Measurements from ENCODE around the gene TIFAB. TPM values are rescaled to one million over a fixed set of nuclear protein-coding genes. Genes with fewer than 3 reads are reported as not detected.

The TIFAB gene
- total RNA-seq, 1 experiment from 2014 or later, result not detected

DNA sequence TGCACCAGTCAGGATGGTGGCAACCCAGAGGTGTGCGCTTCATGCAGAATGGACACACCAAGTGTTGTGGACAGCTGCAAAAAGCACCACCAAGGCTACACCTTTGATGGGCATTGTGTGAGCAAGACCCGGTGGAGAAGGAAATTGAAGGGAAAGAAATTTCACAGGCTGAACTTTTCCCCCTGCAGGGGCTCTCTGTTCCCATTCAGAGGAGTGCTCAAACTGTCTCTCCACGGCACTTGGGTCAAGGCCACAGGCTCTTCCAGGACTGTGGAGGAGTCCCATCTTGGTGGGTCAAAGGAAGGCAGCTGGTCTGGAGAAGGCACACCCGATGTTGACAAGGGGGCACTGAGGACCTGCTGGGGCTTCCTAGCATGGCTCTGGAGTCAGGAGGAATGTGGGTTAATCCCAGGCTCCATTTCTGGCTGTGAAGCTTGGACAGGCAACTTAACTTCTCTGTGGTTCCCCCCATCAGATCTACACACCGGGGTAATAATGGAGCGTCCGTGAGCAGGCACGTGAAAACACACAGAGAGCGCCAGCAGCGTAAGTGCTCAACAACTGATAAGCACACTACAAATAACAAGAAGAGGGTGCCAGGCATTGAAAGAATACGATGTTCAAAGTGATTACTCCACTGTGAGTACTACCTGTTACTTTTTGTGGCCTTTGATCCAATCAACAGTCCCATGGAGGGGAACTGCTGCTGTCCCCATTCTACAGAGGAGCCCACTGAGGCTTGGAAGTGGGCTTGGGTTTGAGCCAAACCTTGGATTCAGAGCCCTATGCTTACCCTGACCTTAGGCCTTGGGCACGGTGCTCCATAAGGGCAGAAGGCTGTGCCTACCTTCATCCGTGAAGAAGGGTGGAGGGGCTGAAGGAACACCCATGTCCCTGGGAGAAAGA is 34.2 kb upstream of the TIFAB start:
- DNase-seq (ENCODE audit: low read depth, low spot score), result no peak
- in situ Hi-C loops (cut with HindIII; ENCODE audit: low pct_unique_long_range_greater_than_20kb, low sequenced_read_pairs), result no loop called here

DNA sequence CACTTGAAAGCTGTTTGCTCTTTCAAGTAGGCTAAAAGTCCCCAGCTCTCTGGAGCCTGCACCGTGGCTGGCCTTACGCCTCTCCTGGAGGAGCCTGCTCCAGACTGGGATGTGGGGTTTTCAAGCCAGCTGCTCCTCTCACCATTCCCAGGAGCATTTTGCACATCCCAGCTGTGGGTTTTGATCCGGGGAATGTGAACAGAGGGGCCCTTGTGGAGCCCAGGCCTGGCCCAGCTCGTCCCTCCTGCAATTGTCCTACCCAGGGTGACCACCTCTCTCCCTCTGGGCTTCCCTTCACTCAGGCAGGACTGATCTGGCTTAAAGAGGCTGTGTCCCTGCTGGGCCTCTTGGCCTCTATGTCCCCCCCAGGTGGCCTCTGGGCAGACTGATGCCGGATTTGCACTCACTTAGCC is 32.5 kb upstream of the TIFAB start:
- no peak for DNase-seq (ENCODE audit: low read depth, low spot score)
- in situ Hi-C loops (cut with HindIII; ENCODE audit: low pct_unique_long_range_greater_than_20kb, low sequenced_read_pairs), result no loop called here

DNA sequence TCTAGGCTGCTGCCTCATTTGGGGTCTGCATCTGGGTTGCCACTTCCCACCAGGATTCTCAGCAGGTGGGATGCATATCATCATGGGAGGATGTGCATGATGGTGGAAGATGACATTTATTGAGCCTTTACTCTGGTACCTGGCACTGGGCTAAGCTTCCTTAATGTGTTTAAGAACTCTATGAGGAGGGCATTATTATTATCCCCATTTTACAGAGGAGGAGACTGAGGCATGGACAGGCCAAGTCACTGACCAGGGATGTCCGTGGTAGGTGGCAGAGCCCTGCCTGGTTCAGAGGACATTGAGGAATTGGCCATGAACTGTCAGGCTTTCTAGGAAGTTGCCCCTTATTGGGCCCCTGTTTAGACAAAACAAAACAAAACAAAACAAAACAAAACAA is 31.1 kb upstream of the TIFAB start:
- in situ Hi-C loops (cut with HindIII; ENCODE audit: low pct_unique_long_range_greater_than_20kb, low sequenced_read_pairs), result no loop called here
- no peak for DNase-seq (ENCODE audit: low read depth, low spot score)

DNA sequence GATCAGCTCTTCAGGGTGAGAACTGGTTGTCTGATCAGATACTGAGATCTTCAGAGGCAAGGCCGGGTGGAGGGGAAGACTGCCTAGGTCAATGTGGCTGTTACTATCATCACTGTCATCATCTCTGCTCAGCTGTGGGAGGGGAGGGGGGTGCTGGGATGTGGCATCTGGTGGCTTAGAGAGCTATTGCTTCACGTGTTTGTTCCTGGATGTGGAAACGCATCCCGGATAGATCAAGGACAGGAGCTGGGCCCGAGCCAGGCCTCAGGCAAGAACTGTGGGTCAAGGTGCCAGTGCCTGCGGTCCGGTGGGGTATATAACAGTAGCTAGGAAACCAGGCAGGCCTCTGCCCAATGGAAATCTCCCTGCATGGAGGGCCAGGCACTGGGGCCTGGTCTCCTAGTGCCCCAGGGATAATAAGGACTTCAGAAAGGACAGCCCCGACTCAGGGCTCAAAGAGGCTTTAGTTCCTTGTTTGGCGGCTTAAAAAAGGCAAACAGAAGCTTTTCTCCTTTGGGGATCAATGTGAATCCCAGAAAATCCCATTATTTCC is 30.3 kb upstream of the TIFAB start:
- in situ Hi-C loops (cut with HindIII; ENCODE audit: low pct_unique_long_range_greater_than_20kb, low sequenced_read_pairs), result no loop called here
- DNase-seq (ENCODE audit: low read depth, low spot score), result no peak

DNA sequence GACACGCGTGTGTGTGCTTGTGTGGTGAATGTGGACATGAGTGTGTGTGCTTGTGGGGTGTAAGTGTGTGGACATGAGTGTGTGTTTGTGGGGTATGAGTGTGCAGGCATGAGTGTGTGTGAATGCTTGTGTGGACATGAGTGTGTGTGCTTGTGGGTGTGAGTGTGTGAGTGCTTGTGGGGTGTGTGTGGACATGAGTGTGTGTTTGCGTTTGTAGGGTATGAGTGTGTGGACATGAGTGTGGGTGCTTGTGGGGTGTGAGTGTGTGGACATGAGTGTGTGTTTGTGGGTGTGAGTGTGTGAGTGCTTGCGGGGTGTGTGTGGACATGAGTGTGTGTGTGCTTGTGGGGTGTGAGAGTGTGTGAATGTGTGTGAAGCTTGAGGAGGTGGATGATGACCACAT is 29.8 kb upstream of the TIFAB start:
- in situ Hi-C loops (cut with HindIII; ENCODE audit: low pct_unique_long_range_greater_than_20kb, low sequenced_read_pairs), result no loop called here
- no peak for DNase-seq (ENCODE audit: low read depth, low spot score)

DNA sequence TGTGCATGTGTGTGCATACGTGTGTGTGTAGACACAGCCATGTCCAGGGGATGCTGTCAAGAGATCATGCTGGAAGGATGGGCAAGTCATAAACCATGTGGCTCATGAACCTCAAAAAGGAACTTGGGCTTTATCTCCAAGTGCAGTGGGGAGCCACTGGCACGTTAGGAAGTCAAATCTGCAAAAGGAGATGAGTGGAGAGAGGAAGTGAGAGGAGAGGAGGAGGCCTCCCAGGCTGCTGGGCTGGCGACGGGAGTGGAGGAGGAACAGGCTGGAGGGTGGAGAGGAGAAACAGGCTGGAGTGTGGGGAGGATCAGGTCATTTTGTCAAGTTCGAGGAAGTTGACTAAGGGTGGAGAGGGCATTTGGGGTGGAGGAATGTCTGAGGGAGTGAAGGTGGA is 29.2 kb upstream of the TIFAB start:
- no peak for DNase-seq (ENCODE audit: low read depth, low spot score)
- in situ Hi-C loops (cut with HindIII; ENCODE audit: low pct_unique_long_range_greater_than_20kb, low sequenced_read_pairs), result no loop called here

DNA sequence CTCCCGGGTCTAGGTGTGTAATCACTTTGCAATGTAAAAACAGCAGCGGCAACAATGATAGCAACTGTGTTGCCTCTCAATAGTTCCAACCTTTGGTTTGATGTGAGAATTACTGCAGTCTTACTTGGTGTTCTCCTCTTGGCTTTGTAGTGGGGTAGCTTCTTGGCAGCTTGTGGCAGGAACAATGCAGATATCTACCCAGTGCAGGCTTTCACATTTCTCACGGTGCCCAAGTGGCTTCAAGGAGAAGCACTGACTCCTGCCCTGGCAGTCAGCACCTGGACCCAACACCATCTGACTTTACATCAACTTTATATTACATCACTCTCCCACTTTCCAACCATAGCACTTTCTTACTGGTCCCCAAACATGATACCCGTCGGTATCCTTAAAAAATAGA is 28.4 kb upstream of the TIFAB start:
- in situ Hi-C loops (cut with HindIII; ENCODE audit: low pct_unique_long_range_greater_than_20kb, low sequenced_read_pairs), result no loop called here

DNA sequence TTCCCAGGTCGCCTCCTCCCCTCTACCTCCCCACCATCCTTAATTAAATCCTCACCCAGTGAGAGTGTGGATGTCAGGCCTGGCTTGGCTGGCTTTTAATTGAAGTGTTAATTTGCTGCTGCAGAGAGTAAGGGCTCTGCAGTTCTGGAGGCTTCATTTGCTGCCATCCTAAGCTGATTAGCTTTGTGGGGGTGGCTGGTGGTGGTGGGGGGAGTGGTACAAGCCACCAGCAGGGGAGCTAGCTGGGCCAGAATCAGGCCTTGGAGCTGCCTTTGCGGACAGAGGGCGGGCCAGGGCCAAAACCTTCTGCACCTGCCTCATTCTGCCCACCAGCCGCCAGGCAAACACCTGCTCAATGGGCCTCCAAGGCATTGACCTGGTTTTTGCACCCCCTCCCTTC is 26.8 kb upstream of the TIFAB start:
- in situ Hi-C loops (cut with HindIII; ENCODE audit: low pct_unique_long_range_greater_than_20kb, low sequenced_read_pairs), result no loop called here

More for the DNA sequence above, 28.4 kb upstream of the TIFAB start:
- no peak for DNase-seq (ENCODE audit: low read depth, low spot score)

DNA sequence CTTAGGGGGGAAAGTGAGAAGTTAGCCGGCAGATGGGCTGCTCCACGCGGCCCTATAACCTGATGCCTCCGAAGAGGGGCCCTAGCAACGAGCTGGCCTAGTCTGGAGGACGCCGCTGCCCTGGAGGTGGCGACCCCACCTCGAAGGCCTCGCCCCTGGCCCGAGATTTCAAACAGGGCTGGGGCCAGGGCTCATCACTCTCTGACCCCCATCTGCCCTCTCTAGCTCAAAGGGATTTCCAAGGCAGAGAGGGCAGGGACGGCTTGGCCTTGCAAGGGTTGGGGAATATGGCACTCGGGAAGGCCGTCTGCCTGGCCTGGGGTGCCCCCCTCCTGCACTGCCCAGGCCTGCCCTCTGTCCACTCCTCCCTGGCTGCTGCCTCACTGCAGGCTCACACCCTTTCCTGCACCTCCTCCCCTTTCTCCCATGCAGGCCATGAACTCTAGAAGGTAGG is 25.5 kb upstream of the TIFAB start:
- DNase-seq (ENCODE audit: low read depth, low spot score), result no peak
- in situ Hi-C loops (cut with HindIII; ENCODE audit: low pct_unique_long_range_greater_than_20kb, low sequenced_read_pairs), result no loop called here

More for the DNA sequence above, 26.8 kb upstream of the TIFAB start:
- no peak for DNase-seq (ENCODE audit: low read depth, low spot score)

DNA sequence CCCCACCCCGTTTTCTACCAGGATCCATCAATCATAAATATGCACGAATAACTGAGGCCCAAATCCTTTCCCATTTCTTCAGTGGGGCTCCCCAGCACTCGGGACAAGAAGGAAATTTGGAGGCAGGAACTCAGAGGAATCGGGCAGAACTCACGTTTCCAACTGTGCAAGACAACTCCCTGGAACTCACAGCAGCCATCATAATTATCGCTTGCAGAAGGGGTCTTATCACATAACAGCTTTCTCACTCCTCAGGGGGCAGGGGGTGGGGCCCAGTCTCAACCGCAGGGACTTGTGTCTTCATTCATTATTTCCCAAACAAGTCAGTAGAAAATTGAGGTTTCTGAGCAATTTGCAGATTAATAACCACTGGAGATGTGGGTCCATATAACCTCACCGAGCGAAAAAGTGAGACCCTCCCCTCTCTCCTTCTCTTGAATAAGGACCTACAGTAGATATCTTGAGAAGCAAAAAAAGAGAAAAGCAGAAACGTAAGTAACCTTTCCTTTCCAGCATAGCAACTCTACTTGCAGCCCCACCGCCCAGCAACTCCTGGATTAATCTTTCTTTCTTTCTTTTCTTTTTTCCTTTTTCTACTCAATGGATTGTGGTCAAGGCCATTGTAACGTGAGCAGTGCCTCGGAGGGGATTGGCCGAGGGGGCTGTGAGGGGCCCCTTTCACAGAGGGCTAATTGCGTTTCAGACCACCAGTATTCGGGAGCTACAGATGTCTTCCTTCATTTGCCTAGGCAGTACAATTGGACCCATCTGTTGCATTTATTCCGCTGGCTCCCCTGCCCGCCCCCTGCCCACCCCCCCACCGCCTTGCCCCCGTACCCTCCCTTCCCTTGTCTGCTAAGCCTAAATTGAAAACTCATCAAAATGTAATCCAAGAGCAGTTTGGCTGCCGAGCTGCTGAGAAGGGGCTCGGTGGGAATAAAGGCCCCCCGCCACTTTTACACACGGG is 24.7 kb upstream of the TIFAB start:
- in situ Hi-C loops (cut with HindIII; ENCODE audit: low pct_unique_long_range_greater_than_20kb, low sequenced_read_pairs), result no loop called here
- no peak for DNase-seq (ENCODE audit: low read depth, low spot score)

DNA sequence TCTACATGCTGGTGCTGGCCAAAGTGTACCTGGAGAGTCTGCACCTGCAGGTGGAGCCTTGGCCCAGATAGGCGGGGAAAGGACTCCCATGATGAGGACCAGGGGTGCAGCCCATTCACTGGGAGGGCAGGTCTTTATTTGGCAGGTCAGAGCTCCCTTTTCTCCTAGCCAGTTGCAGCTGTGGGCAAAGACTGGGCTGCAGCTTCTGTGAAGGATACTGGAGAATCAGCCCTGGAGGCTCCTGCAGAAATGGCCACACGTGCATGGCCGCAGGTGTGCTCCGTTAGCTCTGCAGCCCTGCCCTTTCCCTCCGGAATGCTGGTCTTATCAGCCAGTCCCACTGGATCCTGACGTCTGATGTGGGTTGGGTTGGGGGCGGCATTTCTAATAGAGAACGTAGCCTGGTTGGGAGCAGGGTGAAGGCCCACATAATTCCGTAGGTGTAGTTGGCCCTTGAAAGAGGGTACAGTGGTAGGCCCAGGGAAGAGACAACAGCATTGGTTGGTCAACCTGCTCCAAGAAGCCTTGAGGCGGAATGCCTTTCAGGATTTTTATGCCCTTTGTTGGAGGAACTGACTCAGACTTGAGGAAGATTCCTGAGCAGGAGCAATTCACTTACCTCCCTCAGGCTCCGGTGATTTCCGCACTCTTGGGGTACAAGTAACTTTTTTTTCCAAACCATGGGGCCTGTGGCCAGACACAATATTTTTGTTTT is 22.0 kb upstream of the TIFAB start:
- DNase-seq (ENCODE audit: low read depth, low spot score), result no peak
- in situ Hi-C loops (cut with HindIII; ENCODE audit: low pct_unique_long_range_greater_than_20kb, low sequenced_read_pairs), result loop anchor here (25.0 kb wide), 1 partner anchor 363 kb away; the partner anchor contains the start of gene SLC25A48

DNA sequence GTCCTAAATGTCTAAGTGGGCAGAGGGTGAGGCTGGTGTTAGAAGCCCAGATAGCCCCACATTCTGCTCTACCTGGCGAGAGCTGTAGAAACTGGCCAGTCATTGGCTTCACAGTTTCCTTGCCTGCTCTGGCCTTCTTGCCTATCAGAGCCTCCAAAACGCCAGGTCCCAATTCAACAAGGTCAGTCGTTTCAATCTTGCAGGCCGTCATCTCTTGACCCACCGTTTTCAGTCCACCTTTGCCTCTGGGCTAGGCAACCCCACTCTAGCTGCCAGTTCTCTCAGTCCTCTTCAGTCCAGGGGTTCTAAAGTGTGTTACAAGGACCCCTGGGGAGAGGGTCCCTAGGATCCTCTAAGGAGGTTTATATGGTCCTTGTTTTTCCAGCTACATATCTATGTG is 20.0 kb upstream of the TIFAB start:
- DNase-seq (ENCODE audit: low read depth, low spot score), result no peak
- in situ Hi-C loops (cut with HindIII; ENCODE audit: low pct_unique_long_range_greater_than_20kb, low sequenced_read_pairs), result loop anchor here (25.0 kb wide), 1 partner anchor 365 kb away; the partner anchor contains the start of gene SLC25A48

DNA sequence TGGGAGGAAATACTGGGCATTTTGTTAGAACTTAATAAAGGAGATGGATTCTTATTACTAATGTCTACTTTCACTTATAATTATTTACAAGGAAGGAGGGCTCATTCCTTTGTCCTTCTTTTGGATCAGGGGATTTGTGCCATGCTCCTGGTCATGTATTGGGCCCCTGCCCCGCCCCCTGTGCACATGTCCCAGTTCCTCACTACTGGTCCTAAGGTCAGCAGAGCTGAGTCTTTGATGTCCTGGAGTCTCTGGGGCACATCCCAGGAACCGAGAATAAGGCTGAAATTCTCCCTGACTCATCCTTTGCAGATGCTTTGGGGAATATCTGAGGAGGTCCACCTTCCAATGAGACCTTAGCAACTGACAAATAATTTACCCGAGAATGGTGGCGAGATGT is 19.6 kb upstream of the TIFAB start:
- DNase-seq (ENCODE audit: low read depth, low spot score), result no peak
- in situ Hi-C loops (cut with HindIII; ENCODE audit: low pct_unique_long_range_greater_than_20kb, low sequenced_read_pairs), result loop anchor here (25.0 kb wide), 1 partner anchor 366 kb away; the partner anchor contains the start of gene SLC25A48

DNA sequence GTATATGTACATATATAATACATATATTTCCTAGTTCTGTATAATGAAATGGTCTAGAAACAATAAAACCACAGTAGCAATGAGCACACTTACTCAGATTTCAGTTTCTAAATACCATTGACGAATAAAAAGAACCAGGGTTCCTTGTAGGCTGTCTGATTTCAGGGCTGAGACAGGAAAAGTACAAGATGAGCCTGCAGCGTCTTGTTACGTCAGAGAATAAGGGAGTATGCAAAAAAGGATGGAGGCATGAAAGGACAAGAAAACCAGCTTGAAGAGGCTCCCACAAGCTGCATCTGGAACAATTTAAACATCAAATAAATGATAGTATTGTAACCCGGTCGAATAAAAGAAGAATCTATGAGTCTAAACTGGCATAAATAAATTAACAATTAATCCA is 17.8 kb upstream of the TIFAB start:
- no peak for DNase-seq (ENCODE audit: low read depth, low spot score)
- in situ Hi-C loops (cut with HindIII; ENCODE audit: low pct_unique_long_range_greater_than_20kb, low sequenced_read_pairs), result loop anchor here (25.0 kb wide), 1 partner anchor 367 kb away; the partner anchor contains the start of gene SLC25A48

DNA sequence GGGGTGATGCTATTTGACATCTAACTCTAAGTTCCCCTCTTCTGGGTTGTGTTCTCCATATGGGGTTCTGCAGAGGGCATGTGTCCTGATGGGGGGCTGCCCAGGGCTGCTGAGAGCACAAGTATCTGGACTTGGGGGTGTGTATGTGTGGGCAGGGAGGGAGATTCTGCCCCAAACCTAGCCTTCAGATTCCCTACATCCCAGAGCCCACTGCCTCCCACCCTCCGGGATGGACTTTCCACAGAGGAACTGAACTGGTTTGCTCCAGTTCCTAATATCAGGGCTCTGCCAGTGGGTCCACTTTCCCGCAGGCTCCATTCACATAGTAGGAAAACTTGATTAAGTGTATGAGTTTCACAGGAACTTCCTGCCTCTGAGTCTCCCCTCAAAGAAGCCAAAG is 16.4 kb upstream of the TIFAB start:
- in situ Hi-C loops (cut with HindIII; ENCODE audit: low pct_unique_long_range_greater_than_20kb, low sequenced_read_pairs), result loop anchor here (25.0 kb wide), 1 partner anchor 369 kb away; the partner anchor contains the start of gene SLC25A48
- DNase-seq (ENCODE audit: low read depth, low spot score), result no peak

DNA sequence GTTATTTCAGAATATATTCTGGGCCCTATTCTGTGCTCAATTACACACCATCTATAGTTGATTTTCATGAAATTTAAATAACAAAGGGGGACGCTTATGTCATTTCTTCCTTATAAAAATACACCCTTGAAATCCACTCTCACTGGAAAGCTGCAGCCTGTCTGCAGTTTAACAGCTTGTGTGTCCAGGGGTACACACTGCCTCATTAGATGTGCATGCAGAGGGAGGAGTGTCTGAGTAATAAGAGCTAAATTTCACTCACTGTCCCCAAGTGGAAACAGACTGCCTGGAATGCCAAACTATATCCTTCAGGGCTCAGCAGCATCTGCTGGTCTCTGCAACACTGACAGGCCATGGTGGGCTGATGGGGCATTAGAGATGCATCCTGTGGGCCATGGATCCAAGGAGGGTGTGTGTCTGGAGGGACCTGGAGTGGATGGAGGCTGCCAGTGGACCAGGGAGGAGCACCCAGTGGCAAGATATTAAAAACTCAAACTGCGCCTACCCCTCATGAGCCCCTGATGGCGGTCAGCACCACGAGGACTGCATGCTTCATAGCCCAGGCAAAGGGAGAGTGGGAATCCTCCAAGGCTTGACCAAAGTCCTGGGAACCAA is 15.8 kb upstream of the TIFAB start:
- in situ Hi-C loops (cut with HindIII; ENCODE audit: low pct_unique_long_range_greater_than_20kb, low sequenced_read_pairs), result loop anchor here (25.0 kb wide), 1 partner anchor 369 kb away; the partner anchor contains the start of gene SLC25A48
- no peak for DNase-seq (ENCODE audit: low read depth, low spot score)

Data from SK-MEL-5 (cell line).